Effector CD4-positive, alpha-beta T cell (primary cell): ENCODE measurements around the gene IZUMO1.
"Not testable (repeated sequence)": the region's sequence is repeated elsewhere in the genome, so short reads cannot be mapped to it uniquely, and the experiment has no call there.

Experiments
- DNase-seq: peaks from one replicate; pipeline ENCODE4 v3.0.0-alpha.2; 2020

IZUMO1 gene

GRCh38 chr19:48713041-48713863 is 33.5 kb downstream of the IZUMO1 start:
- no peak for DNase-seq

GRCh38 chr19:48711106-48711662 is 35.5 kb downstream of the IZUMO1 start:
- DNase-seq = no peak

- no peak for DNase-seq
Observed at GRCh38 chr19:48708471-48708870, 38.2 kb downstream of the IZUMO1 start.

- no peak for DNase-seq
Observed at GRCh38 chr19:48705431-48705830, 41.3 kb downstream of the IZUMO1 start.

- DNase-seq = no peak
Observed at GRCh38 chr19:48703316-48703715, 43.4 kb downstream of the IZUMO1 start.

GRCh38 chr19:48702701-48703100 is 44.0 kb downstream of the IZUMO1 start:
- no peak for DNase-seq

GRCh38 chr19:48698046-48698445 is 48.7 kb downstream of the IZUMO1 start:
- no peak for DNase-seq

GRCh38 chr19:48696353-48697010 is 50.2 kb downstream of the IZUMO1 start:
- no peak for DNase-seq

GRCh38 chr19:48695743-48696352 is 50.9 kb downstream of the IZUMO1 start, which contains the start of gene FUT2:
TSS of gene FUT2 (plus strand) at chr19:48695971. CDS start at chr19:48702957, 6,986 bp downstream.
- DNase-seq = no peak

- not testable (repeated sequence) for DNase-seq
Observed at GRCh38 chr19:48693629-48694028, 53.1 kb downstream of the IZUMO1 start.
